Panc1 (cell line): ENCODE results near the gene TTLL7. TPM values are rescaled to one million over a fixed set of nuclear protein-coding genes. Genes with fewer than 3 reads are reported as not detected.

ENCODE experiments used
- ATAC-seq: fragments of 200-7000 bp; cut with Tn5 transposase; 2 replicates; pipeline ENCODE4 v1.9.1; 2020; ENCODE audit warnings: mild to moderate bottlenecking, moderate library complexity
- BruUV-seq: library from RNA; stranded (reverse); fragments of 400-500 nt; replicated peaks from 2 replicates; lab custom pipeline; 2021; lab: Mats Ljungman, UMichigan
- CTCF ChIA-PET: fragments of 300-600 bp; sonication (Branson Sonifier 250); formaldehyde crosslinking; loops from one replicate; lab custom pipeline; 2022; ENCODE audit warnings: antibody characterized with exemption; lab: Charles Lee
- POLR2A ChIA-PET: fragments of 300-600 bp; sonication (Branson Sonifier 250); formaldehyde crosslinking; loops from one replicate; lab custom pipeline; 2022; ENCODE audit warnings: antibody characterized with exemption; lab: Charles Lee
- DNase-seq: peaks from one replicate; pipeline ENCODE4 v3.0.0-alpha.2; 2010; ENCODE audit warnings: low read depth, low spot score
- H3K27ac ChIP-seq: 2 replicates; pipeline ENCODE4 v1.5.1; 2011; ENCODE audit warnings: mild to moderate bottlenecking, low read length, inconsistent platforms
- H3K27me3 ChIP-seq: fragments of 200-500 bp; sonication (Bioruptor generic); 2 replicates; pipeline ENCODE4 v1.6.0; 2014; ENCODE audit warnings: low read length, inconsistent platforms; ENCODE audit not compliant: control insufficient read depth, insufficient read depth
- H3K36me3 ChIP-seq: fragments of 200-500 bp; sonication (Bioruptor generic); 2 replicates; pipeline ENCODE4 v1.5.1; 2014; ENCODE audit warnings: inconsistent platforms, mild to moderate bottlenecking, low read length, moderate library complexity; ENCODE audit not compliant: control insufficient read depth, insufficient read depth
- H3K4me1 ChIP-seq: 2 replicates; pipeline ENCODE4 v1.5.1; 2011; ENCODE audit warnings: inconsistent platforms, mild to moderate bottlenecking, low read length, moderate library complexity; ENCODE audit not compliant: control insufficient read depth, insufficient read depth
- H3K4me3 ChIP-seq, 2 experiments: 2 replicates each; pipeline ENCODE4 v1.5.1; 2011 to 2012; ENCODE audit warnings: low read depth in 2 of 2, low read length in 2 of 2, mild to moderate bottlenecking in 2 of 2, inconsistent platforms in 1 of 2, moderate library complexity in 1 of 2
- H3K9me3 ChIP-seq: fragments of 200-500 bp; sonication (Bioruptor generic); 2 replicates; pipeline ENCODE4 v1.5.1; 2014; ENCODE audit warnings: low read depth, mild to moderate bottlenecking, inconsistent platforms, low read length, moderate library complexity; ENCODE audit not compliant: control insufficient read depth, insufficient read depth
- POLR2AphosphoS5 ChIP-seq: IDR thresholded peaks from 2 replicates; pipeline ENCODE4 v1.6.1; 2012; ENCODE audit warnings: mild to moderate bottlenecking, low read depth, low read length, moderate library complexity
- SIN3A ChIP-seq: IDR thresholded peaks from 2 replicates; pipeline ENCODE4 v1.6.1; 2012; ENCODE audit warnings: low read depth, mild to moderate bottlenecking, low read length, moderate library complexity, borderline replicate concordance; ENCODE audit not compliant: insufficient read depth
- TCF7L2 ChIP-seq: IDR thresholded peaks from 2 replicates; pipeline ENCODE4 v1.6.1; 2011; ENCODE audit warnings: mild to moderate bottlenecking, low read depth, low read length, inconsistent platforms
- in situ Hi-C: cut with HindIII; loops from 2 replicates; pipeline ENCODE4 v1.10.0; 2016; ENCODE audit warnings: low sequenced_read_pairs, low pct_unique_long_range_greater_than_20kb
- intact Hi-C: fragments of 100-400 bp; cut with micrococcal nuclease; formaldehyde crosslinking; loops from one replicate; pipeline ENCODE4 v1.10.0; 2022; ENCODE audit not compliant: unreplicated experiment
- total RNA-seq: library from RNA; stranded (reverse); gene quantifications from one replicate; pipeline ENCODE4 v1.2.1, GENCODE V29; 2021; ENCODE audit not compliant: unreplicated experiment
- TF ChIP-seq, protein P1 (sequence below): fragments of 450-650 bp; IDR thresholded peaks from 2 replicates; pipeline ENCODE4 v1.5.1; 2017; ENCODE audit warnings: mild to moderate bottlenecking
- TF ChIP-seq, protein P2 (sequence below), 2 experiments: IDR thresholded peaks; 2 replicates each; pipeline ENCODE4 v1.6.1; 2011 to 2012; ENCODE audit warnings: low read depth in 2 of 2, control low read depth in 1 of 2, low read length in 1 of 2, mild to moderate bottlenecking in 1 of 2, moderate library complexity in 1 of 2; ENCODE audit not compliant: insufficient read depth in 1 of 2

Gene TTLL7
- total RNA-seq, 1 experiment from 2014 or later: 31.4 TPM

- Histone ChIP-seq H3K27me3 (no peaks in the 10 kb centered on the region), H3K4me3 (no peak overlapping the region), H3K36me3 (no peaks in the 10 kb centered on the region), H3K9me3 (no peaks in the 10 kb centered on the region), H3K4me1 (no peaks in the 10 kb centered on the region), H3K27ac (no peak overlapping the region)
- BruUV-seq: no TSS peak
- in situ Hi-C loops: loop anchor here (10.0 to 25.0 kb wide), 2 partner anchors 703 to 845 kb away; no protein-coding TSS in a partner anchor
- ATAC-seq: no peak
- ChIA-PET CTCF (no interaction called here), POLR2A (interaction anchor here (0.6 kb wide), 1 partner anchor 24 kb away, joined by 9 read pairs; no protein-coding TSS in a partner anchor)
- TF ChIP-seq, protein P1, sequence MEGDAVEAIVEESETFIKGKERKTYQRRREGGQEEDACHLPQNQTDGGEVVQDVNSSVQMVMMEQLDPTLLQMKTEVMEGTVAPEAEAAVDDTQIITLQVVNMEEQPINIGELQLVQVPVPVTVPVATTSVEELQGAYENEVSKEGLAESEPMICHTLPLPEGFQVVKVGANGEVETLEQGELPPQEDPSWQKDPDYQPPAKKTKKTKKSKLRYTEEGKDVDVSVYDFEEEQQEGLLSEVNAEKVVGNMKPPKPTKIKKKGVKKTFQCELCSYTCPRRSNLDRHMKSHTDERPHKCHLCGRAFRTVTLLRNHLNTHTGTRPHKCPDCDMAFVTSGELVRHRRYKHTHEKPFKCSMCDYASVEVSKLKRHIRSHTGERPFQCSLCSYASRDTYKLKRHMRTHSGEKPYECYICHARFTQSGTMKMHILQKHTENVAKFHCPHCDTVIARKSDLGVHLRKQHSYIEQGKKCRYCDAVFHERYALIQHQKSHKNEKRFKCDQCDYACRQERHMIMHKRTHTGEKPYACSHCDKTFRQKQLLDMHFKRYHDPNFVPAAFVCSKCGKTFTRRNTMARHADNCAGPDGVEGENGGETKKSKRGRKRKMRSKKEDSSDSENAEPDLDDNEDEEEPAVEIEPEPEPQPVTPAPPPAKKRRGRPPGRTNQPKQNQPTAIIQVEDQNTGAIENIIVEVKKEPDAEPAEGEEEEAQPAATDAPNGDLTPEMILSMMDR: no peak
- TF ChIP-seq TCF7L2: no peak
- TF ChIP-seq SIN3A: no peak
- TF ChIP-seq, protein P2, sequence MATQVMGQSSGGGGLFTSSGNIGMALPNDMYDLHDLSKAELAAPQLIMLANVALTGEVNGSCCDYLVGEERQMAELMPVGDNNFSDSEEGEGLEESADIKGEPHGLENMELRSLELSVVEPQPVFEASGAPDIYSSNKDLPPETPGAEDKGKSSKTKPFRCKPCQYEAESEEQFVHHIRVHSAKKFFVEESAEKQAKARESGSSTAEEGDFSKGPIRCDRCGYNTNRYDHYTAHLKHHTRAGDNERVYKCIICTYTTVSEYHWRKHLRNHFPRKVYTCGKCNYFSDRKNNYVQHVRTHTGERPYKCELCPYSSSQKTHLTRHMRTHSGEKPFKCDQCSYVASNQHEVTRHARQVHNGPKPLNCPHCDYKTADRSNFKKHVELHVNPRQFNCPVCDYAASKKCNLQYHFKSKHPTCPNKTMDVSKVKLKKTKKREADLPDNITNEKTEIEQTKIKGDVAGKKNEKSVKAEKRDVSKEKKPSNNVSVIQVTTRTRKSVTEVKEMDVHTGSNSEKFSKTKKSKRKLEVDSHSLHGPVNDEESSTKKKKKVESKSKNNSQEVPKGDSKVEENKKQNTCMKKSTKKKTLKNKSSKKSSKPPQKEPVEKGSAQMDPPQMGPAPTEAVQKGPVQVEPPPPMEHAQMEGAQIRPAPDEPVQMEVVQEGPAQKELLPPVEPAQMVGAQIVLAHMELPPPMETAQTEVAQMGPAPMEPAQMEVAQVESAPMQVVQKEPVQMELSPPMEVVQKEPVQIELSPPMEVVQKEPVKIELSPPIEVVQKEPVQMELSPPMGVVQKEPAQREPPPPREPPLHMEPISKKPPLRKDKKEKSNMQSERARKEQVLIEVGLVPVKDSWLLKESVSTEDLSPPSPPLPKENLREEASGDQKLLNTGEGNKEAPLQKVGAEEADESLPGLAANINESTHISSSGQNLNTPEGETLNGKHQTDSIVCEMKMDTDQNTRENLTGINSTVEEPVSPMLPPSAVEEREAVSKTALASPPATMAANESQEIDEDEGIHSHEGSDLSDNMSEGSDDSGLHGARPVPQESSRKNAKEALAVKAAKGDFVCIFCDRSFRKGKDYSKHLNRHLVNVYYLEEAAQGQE (IDR thresholded peaks at IDR 0.05; ENCODE audit: insufficient read depth in 1 of 2, low read depth in 2 of 2, low read length in 1 of 2): no peak
- TF ChIP-seq POLR2AphosphoS5: no peak
- intact Hi-C loops: loop anchor here (5.0 to 10.0 kb wide), 3 partner anchors 525 to 863 kb away; no protein-coding TSS in a partner anchor
- no peak for DNase-seq
Measured at GRCh38 chr1:83909687-83910086, 89.2 kb downstream of the TTLL7 start.

DNA sequence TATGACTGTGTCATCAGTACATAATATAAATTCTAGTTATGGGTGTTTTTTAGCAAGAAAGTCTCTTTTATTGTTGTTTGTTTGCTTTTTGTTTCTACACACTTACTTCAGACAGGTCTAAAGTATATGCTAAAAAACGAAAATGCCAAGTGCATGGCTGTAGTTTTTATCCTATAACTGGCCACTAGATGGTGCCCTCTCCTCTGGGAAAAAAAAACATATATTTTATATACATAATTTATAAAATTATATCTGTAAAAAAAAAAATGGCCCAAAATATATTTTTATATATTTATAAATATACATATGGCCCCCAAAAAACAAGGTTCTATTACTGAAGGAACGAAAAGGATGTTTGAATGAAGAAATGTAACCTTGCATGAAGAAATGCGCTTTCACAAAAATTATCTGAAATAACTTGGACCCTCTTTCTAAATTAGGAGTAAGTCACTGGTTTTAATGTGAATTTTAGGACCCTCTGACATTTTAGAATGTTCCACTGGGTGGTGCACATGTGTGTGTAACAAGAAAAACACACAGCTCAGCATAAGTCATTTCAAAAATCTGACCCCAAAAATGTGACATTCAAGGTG, 93.5 kb downstream of the TTLL7 start:
- Histone ChIP-seq H3K9me3 (no peaks in the 10 kb centered on the region), H3K4me1 (no peaks in the 10 kb centered on the region), H3K27me3 (no peaks in the 10 kb centered on the region), H3K27ac (no peak overlapping the region), H3K4me3 (no peak overlapping the region), H3K36me3 (no peaks in the 10 kb centered on the region)
- POLR2A ChIA-PET: no interaction called here
- in situ Hi-C loops (loop anchor here (25.0 kb wide), 1 partner anchor 707 kb away; no protein-coding TSS in a partner anchor), intact Hi-C loops (loop anchor here (5.0 to 10.0 kb wide), 3 partner anchors 529 to 867 kb away; no protein-coding TSS in a partner anchor)
- DNase-seq: peak; percentile 43
- BruUV-seq: no TSS peak
- TF ChIP-seq TCF7L2: no peak
- TF ChIP-seq, protein P2 (IDR thresholded peaks at IDR 0.05; ENCODE audit: insufficient read depth in 1 of 2, low read depth in 2 of 2, low read length in 1 of 2): no peak
- TF ChIP-seq, protein P1: peak; percentile 81; the same call in 1 of the 2 replicates
- CTCF ChIA-PET: interaction anchor here (0.7 kb wide), 1 partner anchor 321 kb away, joined by 3 read pairs; no protein-coding TSS in a partner anchor
- no peak for ATAC-seq
